Measurements from ENCODE around the gene RASGRP4.

The RASGRP4 gene

GRCh38 chr19:38457202-38457601, 31.2 kb upstream of the RASGRP4 start:
- Histone ChIP-seq H3K36me3 (ENCODE audit: insufficient read depth, low read length) (no peaks in the 10 kb centered on the region), H3K4me1 (ENCODE audit: insufficient read depth, low read length) (no peaks in the 10 kb centered on the region), H3K4me3 (ENCODE audit: low read length) (no peak overlapping the region), H2AFZ (ENCODE audit: low read depth, low read length) (no peak overlapping the region), H3K27me3 (ENCODE audit: insufficient read depth, low read length) (no peaks in the 10 kb centered on the region), H3K9me3 (ENCODE audit: low read length) (no peaks in the 10 kb centered on the region)

DNA sequence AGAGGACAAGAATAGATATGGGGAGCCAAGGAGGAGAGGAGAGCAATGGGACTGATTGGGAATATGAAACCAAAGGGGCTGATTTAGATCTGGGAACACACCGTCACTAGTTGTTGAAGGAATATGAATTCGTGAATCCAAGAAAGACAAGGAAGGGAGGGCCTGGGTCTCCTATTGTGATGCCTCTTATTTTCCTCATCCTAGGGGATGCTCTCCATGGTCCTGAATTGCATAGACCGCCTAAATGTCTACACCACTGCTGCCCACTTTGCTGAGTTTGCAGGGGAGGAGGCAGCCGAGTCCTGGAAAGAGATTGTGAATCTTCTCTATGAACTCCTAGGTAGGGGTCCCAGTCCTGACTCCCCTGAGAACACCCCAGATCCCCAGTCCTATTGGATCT, 29.0 kb upstream of the RASGRP4 start:
- Histone ChIP-seq H3K4me3 (ENCODE audit: low read length) (no peak overlapping the region), H3K36me3 (ENCODE audit: insufficient read depth, low read length) (no peaks in the 10 kb centered on the region), H3K4me1 (ENCODE audit: insufficient read depth, low read length) (no peaks in the 10 kb centered on the region), H3K27me3 (ENCODE audit: insufficient read depth, low read length) (no peaks in the 10 kb centered on the region), H2AFZ (ENCODE audit: low read depth, low read length) (no peak overlapping the region), H3K9me3 (ENCODE audit: low read length) (no peaks in the 10 kb centered on the region)

- H3K36me3 ChIP-seq (ENCODE audit: insufficient read depth, low read length), result no peaks in the 10 kb centered on the region
- no peaks in the 10 kb centered on the region for H3K9me3 ChIP-seq (ENCODE audit: low read length)
- H3K4me3 ChIP-seq (ENCODE audit: low read length), result no peak overlapping the region
- H3K27me3 ChIP-seq (ENCODE audit: insufficient read depth, low read length), result no peaks in the 10 kb centered on the region
- no peak overlapping the region for H2AFZ ChIP-seq (ENCODE audit: low read depth, low read length)
- no peaks in the 10 kb centered on the region for H3K4me1 ChIP-seq (ENCODE audit: insufficient read depth, low read length)
Observed at GRCh38 chr19:38453596-38453995, 27.6 kb upstream of the RASGRP4 start.

GRCh38 chr19:38452430-38453366, 26.7 kb upstream of the RASGRP4 start:
- H3K9me3 ChIP-seq (ENCODE audit: low read length), result no peaks in the 10 kb centered on the region
- H3K4me3 ChIP-seq (ENCODE audit: low read length), result no peak overlapping the region
- H3K27me3 ChIP-seq (ENCODE audit: insufficient read depth, low read length), result no peaks in the 10 kb centered on the region
- no peaks in the 10 kb centered on the region for H3K4me1 ChIP-seq (ENCODE audit: insufficient read depth, low read length)
- H3K36me3 ChIP-seq (ENCODE audit: insufficient read depth, low read length), result no peaks in the 10 kb centered on the region
- no peak overlapping the region for H2AFZ ChIP-seq (ENCODE audit: low read depth, low read length)

- Histone ChIP-seq H3K27me3 (ENCODE audit: insufficient read depth, low read length) (no peaks in the 10 kb centered on the region), H3K9me3 (ENCODE audit: low read length) (no peaks in the 10 kb centered on the region), H3K4me1 (ENCODE audit: insufficient read depth, low read length) (no peaks in the 10 kb centered on the region), H3K4me3 (ENCODE audit: low read length) (no peak overlapping the region), H3K36me3 (ENCODE audit: insufficient read depth, low read length) (no peaks in the 10 kb centered on the region), H2AFZ (ENCODE audit: low read depth, low read length) (no peak overlapping the region)
Observed at GRCh38 chr19:38451629-38452028, 25.6 kb upstream of the RASGRP4 start.

- no peaks in the 10 kb centered on the region for H3K9me3 ChIP-seq (ENCODE audit: low read length)
- H3K4me1 ChIP-seq (ENCODE audit: insufficient read depth, low read length), result no peaks in the 10 kb centered on the region
- H3K27me3 ChIP-seq (ENCODE audit: insufficient read depth, low read length), result no peaks in the 10 kb centered on the region
- H2AFZ ChIP-seq (ENCODE audit: low read depth, low read length), result no peak overlapping the region
- H3K36me3 ChIP-seq (ENCODE audit: insufficient read depth, low read length), result no peaks in the 10 kb centered on the region
- H3K4me3 ChIP-seq (ENCODE audit: low read length), result no peak overlapping the region
Observed at GRCh38 chr19:38451036-38451435, 25.0 kb upstream of the RASGRP4 start.

GRCh38 chr19:38449518-38449917, 23.5 kb upstream of the RASGRP4 start:
- H3K4me3 ChIP-seq (ENCODE audit: low read length), result no peak overlapping the region
- H3K27me3 ChIP-seq (ENCODE audit: insufficient read depth, low read length), result no peaks in the 10 kb centered on the region
- no peaks in the 10 kb centered on the region for H3K4me1 ChIP-seq (ENCODE audit: insufficient read depth, low read length)
- no peaks in the 10 kb centered on the region for H3K36me3 ChIP-seq (ENCODE audit: insufficient read depth, low read length)
- H3K9me3 ChIP-seq (ENCODE audit: low read length), result no peaks in the 10 kb centered on the region
- no peak overlapping the region for H2AFZ ChIP-seq (ENCODE audit: low read depth, low read length)

- Histone ChIP-seq H3K36me3 (ENCODE audit: insufficient read depth, low read length) (no peaks in the 10 kb centered on the region), H3K4me1 (ENCODE audit: insufficient read depth, low read length) (no peaks in the 10 kb centered on the region), H2AFZ (ENCODE audit: low read depth, low read length) (no peak overlapping the region), H3K27me3 (ENCODE audit: insufficient read depth, low read length) (no peaks in the 10 kb centered on the region), H3K4me3 (ENCODE audit: low read length) (no peak overlapping the region), H3K9me3 (ENCODE audit: low read length) (no peaks in the 10 kb centered on the region)
Observed at GRCh38 chr19:38448225-38448624, 22.2 kb upstream of the RASGRP4 start.

DNA sequence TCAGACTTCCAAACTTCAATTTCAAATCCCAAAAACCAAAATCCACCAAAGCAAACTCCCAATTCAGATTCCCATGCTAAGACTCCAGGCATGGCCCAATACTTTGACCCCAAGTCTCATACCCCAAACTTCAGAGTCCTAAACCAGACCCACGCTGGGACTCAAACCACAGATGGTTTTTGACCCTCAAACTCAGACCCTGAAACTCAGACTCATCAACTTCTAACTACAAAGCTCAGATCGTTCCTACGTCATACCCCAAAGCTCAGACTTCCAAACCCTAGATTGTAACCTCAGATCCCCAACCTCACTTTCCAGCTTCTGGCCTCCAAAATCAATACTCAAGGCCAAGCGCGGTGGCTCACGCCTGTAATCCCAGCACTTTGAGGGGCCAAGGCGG, 19.3 kb upstream of the RASGRP4 start:
- Histone ChIP-seq H3K27me3 (ENCODE audit: insufficient read depth, low read length) (no peaks in the 10 kb centered on the region), H3K9me3 (ENCODE audit: low read length) (no peaks in the 10 kb centered on the region), H3K36me3 (ENCODE audit: insufficient read depth, low read length) (no peaks in the 10 kb centered on the region), H3K4me3 (ENCODE audit: low read length) (no peak overlapping the region), H3K4me1 (ENCODE audit: insufficient read depth, low read length) (no peaks in the 10 kb centered on the region), H2AFZ (ENCODE audit: low read depth, low read length) (no peak overlapping the region)

DNA sequence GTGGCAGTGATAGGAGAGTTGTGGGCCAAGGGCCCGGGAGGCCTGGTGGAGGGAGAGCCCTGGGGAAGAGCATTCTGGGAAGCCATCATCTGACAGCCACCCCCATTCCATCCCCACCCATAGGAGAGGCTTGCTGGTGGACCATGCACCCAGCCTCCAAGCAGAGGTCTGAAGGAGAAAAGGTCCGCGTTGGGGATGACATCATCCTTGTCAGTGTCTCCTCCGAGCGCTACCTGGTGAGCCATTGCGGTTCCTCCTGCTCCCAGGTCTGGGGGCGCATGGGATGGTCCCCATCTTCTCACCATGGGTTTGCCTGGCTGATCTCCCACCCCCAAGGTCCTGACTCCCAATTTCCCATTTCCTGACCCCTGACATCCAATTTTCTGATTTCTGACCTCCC, 18.0 kb upstream of the RASGRP4 start:
- no peaks in the 10 kb centered on the region for H3K27me3 ChIP-seq (ENCODE audit: insufficient read depth, low read length)

DNA sequence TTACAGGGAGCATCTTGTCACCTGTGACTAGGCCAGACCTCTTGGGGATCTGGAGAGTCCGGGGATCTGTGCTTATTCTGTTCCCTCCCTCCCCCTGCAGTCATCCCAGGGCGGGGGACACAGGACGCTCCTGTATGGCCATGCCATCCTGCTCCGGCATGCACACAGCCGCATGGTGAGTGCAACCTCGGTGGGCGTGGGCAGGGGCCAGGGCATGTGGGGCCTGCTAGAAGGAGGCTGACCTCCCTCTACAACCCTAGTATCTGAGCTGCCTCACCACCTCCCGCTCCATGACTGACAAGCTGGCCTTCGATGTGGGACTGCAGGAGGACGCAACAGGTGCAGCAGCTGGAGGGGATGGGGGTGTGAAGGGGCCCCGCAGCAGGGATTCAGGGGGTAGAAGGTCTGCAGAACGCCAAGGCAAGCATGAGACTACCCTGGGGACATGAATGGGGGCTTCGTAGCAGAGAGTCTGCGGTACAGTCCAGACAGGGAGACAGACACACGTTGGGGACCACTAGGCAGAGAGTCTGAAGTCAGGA, 17.5 kb upstream of the RASGRP4 start:
- H3K27me3 ChIP-seq (ENCODE audit: insufficient read depth, low read length), result no peaks in the 10 kb centered on the region
- H3K36me3 ChIP-seq (ENCODE audit: insufficient read depth, low read length), result no peaks in the 10 kb centered on the region
- no peaks in the 10 kb centered on the region for H3K9me3 ChIP-seq (ENCODE audit: low read length)
- no peak overlapping the region for H2AFZ ChIP-seq (ENCODE audit: low read depth, low read length)
- no peak overlapping the region for H3K4me3 ChIP-seq (ENCODE audit: low read length)
- no peaks in the 10 kb centered on the region for H3K4me1 ChIP-seq (ENCODE audit: insufficient read depth, low read length)

More for the DNA sequence above, 18.0 kb upstream of the RASGRP4 start:
- Histone ChIP-seq H3K4me1 (ENCODE audit: insufficient read depth, low read length) (no peaks in the 10 kb centered on the region), H3K36me3 (ENCODE audit: insufficient read depth, low read length) (no peaks in the 10 kb centered on the region), H2AFZ (ENCODE audit: low read depth, low read length) (no peak overlapping the region), H3K9me3 (ENCODE audit: low read length) (no peaks in the 10 kb centered on the region), H3K4me3 (ENCODE audit: low read length) (no peak overlapping the region)

- H2AFZ ChIP-seq (ENCODE audit: low read depth, low read length), result no peak overlapping the region
- no peaks in the 10 kb centered on the region for H3K36me3 ChIP-seq (ENCODE audit: insufficient read depth, low read length)
- no peak overlapping the region for H3K4me3 ChIP-seq (ENCODE audit: low read length)
- no peaks in the 10 kb centered on the region for H3K9me3 ChIP-seq (ENCODE audit: low read length)
- H3K27me3 ChIP-seq (ENCODE audit: insufficient read depth, low read length), result no peaks in the 10 kb centered on the region
- no peaks in the 10 kb centered on the region for H3K4me1 ChIP-seq (ENCODE audit: insufficient read depth, low read length)
Observed at GRCh38 chr19:38442736-38443135, 16.7 kb upstream of the RASGRP4 start.

- no peaks in the 10 kb centered on the region for H3K9me3 ChIP-seq (ENCODE audit: low read length)
- H2AFZ ChIP-seq (ENCODE audit: low read depth, low read length), result no peak overlapping the region
- no peaks in the 10 kb centered on the region for H3K36me3 ChIP-seq (ENCODE audit: insufficient read depth, low read length)
- no peaks in the 10 kb centered on the region for H3K4me1 ChIP-seq (ENCODE audit: insufficient read depth, low read length)
- H3K27me3 ChIP-seq (ENCODE audit: insufficient read depth, low read length), result no peaks in the 10 kb centered on the region
- no peak overlapping the region for H3K4me3 ChIP-seq (ENCODE audit: low read length)
Observed at GRCh38 chr19:38441657-38442348, 15.8 kb upstream of the RASGRP4 start.
